Epithelial cell of esophagus (primary cell): ENCODE data around the gene DGKG.
A peak's percentile ranks its signal among the peaks of the same experiment; 100 is the strongest.

Experiments used
- DNase-seq: peaks from one replicate; pipeline ENCODE4 v3.0.0; 2010; ENCODE audit warnings: low read depth
- H3K4me3 ChIP-seq: 2 replicates; pipeline ENCODE4 v1.5.1; 2011; ENCODE audit warnings: mild to moderate bottlenecking, low read length, control low read depth
- CTCF ChIP-seq: IDR thresholded peaks from 2 replicates; pipeline ENCODE4 v1.5.1; 2011; ENCODE audit warnings: low read depth, mild to moderate bottlenecking, low read length, control low read depth, inconsistent platforms; ENCODE audit not compliant: insufficient read depth; ENCODE audit errors: missing control alignments

The DGKG gene

GRCh38 chr3:186311441-186311840, 50.6 kb downstream of the DGKG start:
- TF ChIP-seq CTCF, result no peak
- no peak for DNase-seq

GRCh38 chr3:186308549-186308948, 53.5 kb downstream of the DGKG start:
- no peak for DNase-seq
- no peak for TF ChIP-seq CTCF
- H3K4me3 ChIP-seq, result no peak overlapping the region

More at GRCh38 chr3:186311441-186311840, 50.6 kb downstream of the DGKG start:
- no peak overlapping the region for H3K4me3 ChIP-seq

DNA sequence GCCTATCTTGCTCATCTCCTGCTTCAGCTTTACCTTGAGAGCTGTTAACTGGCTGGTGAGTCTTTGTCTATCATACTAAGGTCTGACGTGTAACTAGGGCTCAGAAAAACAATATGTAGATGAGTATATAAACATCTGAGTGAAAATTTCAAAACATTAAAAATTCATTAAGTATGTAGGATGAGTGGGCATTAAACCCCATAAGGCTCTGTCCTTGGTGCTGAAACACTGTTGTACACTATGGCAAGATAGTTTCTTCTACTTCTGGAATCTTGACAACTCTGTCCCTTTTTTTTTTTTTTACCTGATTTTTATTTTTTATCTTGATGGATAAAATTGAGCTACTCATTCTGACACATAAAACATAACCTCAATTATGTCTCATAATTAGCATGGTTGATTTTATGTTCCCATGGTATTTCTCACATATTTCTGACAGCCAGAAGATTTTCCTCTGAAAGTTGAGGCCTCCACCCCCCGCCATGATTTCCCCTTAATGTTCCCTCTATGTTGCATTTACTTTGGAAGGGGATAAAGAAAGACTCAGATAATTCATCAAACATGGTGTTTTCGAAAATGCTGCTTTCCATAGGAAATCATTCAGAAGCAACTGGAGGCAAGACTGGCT, 54.3 kb downstream of the DGKG start:
- DNase-seq, result peak; percentile 65
- TF ChIP-seq CTCF, result no peak
- H3K4me3 ChIP-seq, result no peak overlapping the region

- DNase-seq, result no peak
- H3K4me3 ChIP-seq, result no peak overlapping the region
- no peak for TF ChIP-seq CTCF
Measured at GRCh38 chr3:186305286-186305685, 56.7 kb downstream of the DGKG start.

DNA sequence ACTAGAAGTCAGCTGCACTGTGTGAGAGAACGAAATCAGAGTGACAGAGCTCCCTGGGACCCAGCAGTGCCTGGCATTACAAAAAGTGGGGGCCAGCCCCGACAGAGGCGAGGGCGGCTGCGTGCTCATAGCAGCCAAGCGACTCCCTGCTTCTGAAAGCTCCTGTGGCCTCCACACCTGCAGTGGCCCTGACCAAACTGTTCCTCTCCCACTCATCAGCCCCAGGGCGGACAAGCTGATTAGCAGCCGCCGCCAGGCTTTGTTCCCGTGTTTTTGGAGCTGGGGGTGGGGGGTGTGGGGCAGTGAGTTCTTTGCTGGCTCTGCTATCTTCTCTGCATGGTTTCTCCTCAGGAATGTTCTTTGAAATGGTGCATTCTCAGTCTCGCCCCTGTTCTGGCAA, 58.1 kb downstream of the DGKG start:
- TF ChIP-seq CTCF, result no peak
- no peak overlapping the region for H3K4me3 ChIP-seq
- no peak for DNase-seq

GRCh38 chr3:186299327-186299726, 62.7 kb downstream of the DGKG start:
- TF ChIP-seq CTCF, result no peak
- DNase-seq, result no peak
- no peak overlapping the region for H3K4me3 ChIP-seq

GRCh38 chr3:186298876-186299275, 63.2 kb downstream of the DGKG start:
- H3K4me3 ChIP-seq, result no peak overlapping the region
- no peak for TF ChIP-seq CTCF
- DNase-seq, result peak; percentile 40
